ENCODE data around the gene TFAP2A. TPM values are rescaled to one million over a fixed set of nuclear protein-coding genes. Genes with fewer than 3 reads are reported as not detected.
A peak's percentile ranks its signal among the peaks of the same experiment; 100 is the strongest.

TFAP2A gene
- total RNA-seq, 1 experiment from 2014 or later: not detected

DNA sequence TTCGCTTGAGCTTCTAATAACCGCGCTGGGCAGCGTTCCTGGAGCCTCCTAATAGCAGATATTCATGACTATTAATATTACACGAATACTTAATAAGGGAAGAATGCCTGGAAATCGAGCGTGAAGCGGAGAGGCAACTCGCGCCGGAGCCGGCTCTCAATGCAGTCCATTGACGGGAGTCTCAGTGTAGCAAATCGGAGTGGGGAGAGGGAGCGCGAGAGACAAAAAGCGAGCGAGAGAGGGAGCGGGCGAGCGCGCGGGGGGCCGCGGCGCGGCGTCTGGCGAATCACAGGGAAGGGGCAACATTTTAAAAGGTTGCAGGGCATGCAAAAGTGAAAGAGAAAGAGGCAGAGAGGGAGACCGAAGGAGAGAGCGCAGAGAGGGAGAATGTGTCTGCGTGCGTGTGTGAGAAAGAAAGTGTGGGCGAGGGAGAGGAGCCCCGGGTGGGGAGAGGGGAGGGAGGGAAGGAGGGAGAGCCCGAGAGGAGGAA is 2.9 kb downstream of the TFAP2A start:
- Histone ChIP-seq H3K4me3 (ENCODE audit: insufficient read depth, low read depth, low read length) (peak overlapping the region; percentile 27; the same call in 1 of the 2 replicates), H3K36me3 (replicated peaks; ENCODE audit: control insufficient read depth, insufficient read depth, low read length) (no peaks in the 10 kb centered on the region), H3K27me3 (ENCODE audit: control insufficient read depth, insufficient read depth, low read length) (peaks cover 98% of the 10 kb centered on the region)
- DNase-seq: no peak

DNA sequence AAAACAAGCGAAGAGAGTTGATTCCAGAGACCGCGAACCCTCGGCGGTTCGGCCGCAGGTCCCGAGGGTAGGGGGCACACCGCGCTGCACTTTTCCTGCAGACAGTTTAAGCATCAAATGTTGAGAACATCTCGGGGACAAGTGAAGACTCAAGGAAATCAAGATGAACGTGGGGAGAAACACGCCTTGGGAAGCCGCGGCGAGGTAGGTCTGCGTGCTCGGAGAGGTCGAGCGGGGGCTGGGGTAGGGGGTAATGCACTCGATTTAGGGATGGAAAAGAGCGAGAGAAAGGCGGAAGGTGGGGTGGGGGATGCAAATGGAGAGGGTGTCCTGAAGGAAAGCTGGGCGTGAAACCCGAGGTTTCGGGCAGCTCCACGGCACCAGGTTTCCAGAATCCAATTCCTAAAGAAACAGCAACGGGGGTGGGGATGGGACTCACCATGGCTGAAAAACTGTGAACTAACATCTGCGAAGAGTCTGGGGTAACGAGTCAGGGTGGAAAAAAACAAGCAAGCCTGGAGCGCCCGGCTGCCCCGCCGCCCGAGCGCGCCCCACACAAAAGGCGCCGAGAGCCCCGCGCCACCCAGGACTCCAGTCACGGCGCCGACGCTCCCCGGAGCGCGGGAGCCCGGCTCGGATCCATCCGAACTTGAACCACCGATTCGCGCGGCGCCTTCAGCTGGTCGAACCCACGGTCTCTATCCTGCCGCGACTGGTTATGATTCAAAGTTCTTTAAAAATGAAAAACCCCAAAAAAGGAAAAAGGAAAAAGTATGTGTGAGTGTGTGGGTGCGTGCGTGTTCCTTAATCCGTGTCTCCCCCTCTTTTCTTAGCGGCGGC is 3.5 kb downstream of the TFAP2A start:
- peak; percentile 80 for DNase-seq
- H3K4me3 ChIP-seq (ENCODE audit: insufficient read depth, low read depth, low read length): peak overlapping the region; percentile 27; the same call in 1 of the 2 replicates
- no peaks in the 10 kb centered on the region for H3K36me3 ChIP-seq (replicated peaks; ENCODE audit: control insufficient read depth, insufficient read depth, low read length)
- peaks cover 98% of the 10 kb centered on the region for H3K27me3 ChIP-seq (ENCODE audit: control insufficient read depth, insufficient read depth, low read length)

DNA sequence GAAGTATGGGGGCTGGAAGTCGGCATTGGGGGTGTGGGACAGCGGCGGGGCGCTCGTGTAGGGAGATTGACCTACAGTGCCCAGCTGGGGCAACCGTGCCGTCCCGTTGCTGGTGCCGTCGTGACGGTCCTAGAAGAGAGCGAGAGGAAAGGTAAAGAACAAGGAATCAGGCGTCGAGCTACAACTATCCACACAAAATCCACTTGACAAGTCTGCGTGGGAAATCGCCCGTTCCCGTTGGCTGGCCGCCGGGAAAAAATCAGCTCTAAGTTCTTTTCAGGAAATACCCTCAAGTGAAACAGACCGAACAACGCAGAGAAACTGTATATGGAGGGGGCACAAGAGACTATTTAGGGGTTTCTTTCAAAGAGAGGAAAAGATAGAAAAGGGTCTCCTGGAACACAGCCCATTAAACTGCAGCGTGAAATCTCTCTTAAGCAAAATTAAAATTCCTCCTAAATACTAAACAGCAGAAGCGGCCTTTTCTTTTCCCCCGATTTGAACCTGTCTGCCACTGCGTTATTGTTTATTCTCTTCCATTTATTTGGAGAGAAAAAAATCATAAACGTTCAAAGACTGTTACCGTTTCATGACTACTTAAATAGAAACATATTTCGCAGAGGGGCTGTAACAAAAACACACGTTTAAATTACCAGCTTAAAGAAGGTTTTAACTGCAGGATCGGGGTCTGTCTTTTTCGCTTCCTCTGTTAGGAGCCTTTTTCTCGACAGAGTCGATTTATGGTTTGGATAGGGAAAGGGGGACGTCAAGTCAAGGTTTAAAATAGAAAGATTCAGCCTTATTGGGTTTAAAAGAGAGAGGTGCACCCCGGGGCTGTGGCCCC is 4.4 kb downstream of the TFAP2A start:
- Histone ChIP-seq H3K36me3 (replicated peaks; ENCODE audit: control insufficient read depth, insufficient read depth, low read length) (no peaks in the 10 kb centered on the region), H3K27me3 (ENCODE audit: control insufficient read depth, insufficient read depth, low read length) (peaks cover 98% of the 10 kb centered on the region), H3K4me3 (ENCODE audit: insufficient read depth, low read depth, low read length) (no peak overlapping the region)
- no peak for DNase-seq

DNA sequence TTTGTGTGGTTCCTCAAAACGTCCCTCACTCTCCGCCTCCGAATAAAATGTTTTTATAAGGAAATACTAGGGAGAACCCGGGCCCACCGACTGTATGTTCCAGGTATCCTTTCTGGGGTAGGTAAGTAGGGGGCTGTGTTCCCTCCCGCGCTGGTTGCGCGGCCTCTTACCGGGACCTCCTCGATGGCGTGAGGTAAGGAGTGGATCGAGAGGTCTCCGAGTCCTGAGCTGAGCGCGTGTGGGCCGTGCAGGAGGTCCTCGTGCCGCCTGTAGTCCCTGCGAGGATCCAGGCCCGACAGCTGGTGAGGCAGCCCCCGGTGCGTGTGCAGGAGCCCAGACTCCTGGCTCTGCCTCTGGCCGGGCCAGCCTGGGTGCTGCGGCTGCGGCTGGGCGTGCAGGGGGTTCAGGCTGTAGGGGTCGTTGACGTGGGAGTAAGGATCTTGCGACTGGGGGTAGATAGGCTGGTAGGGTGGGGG is 5.1 kb downstream of the TFAP2A start:
- no peak overlapping the region; the same call in 1 of the 2 replicates for H3K4me3 ChIP-seq (ENCODE audit: insufficient read depth, low read depth, low read length)
- no peaks in the 10 kb centered on the region for H3K36me3 ChIP-seq (replicated peaks; ENCODE audit: control insufficient read depth, insufficient read depth, low read length)
- peak; percentile 68 for DNase-seq
- H3K27me3 ChIP-seq (ENCODE audit: control insufficient read depth, insufficient read depth, low read length): peaks cover 96% of the 10 kb centered on the region

DNA sequence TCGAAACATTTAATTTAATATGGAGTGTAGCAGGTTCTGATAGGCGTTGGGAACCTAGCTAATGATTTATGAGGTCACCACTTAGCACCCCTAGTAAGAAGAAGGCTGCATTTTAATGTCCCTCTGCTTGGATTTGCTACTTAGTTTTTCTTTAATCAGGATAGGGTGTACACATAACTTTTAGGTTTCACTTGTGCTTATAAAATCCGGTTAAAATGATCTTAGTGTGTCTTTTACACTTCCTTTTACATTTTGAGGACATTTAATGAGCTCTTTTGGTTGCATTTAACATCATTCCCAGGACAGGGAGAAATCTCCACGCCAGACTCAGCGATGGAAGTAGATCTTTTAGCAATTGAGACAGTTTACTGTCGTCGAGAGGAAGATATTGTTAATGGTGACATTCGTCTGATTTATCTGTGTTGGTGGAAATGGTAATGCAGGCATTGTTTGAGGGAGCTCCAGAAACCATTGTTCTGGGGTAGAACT is 5.6 kb downstream of the TFAP2A start:
- no peaks in the 10 kb centered on the region for H3K36me3 ChIP-seq (replicated peaks; ENCODE audit: control insufficient read depth, insufficient read depth, low read length)
- peaks cover 91% of the 10 kb centered on the region for H3K27me3 ChIP-seq (ENCODE audit: control insufficient read depth, insufficient read depth, low read length)
- no peak overlapping the region for H3K4me3 ChIP-seq (ENCODE audit: insufficient read depth, low read depth, low read length)
- no peak for DNase-seq

DNA sequence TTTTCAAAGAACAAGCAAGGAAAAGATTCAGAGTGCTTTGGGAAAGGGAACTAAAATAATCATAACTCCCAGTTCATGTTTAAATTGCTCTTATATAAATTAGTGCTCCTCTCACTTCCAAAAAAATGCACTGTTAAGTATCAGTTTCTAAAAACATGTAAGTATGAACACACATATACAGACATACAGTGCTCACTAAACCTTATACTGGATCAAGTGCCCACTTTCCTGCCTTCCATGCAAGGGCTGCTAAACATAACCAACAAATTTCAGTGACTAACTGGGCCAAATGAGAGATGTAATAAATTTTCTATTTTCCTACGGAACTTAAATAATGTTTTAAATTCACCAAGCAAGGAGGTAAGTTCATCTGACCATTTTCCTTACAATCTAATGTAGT is 6.4 kb downstream of the TFAP2A start:
- Histone ChIP-seq H3K36me3 (replicated peaks; ENCODE audit: control insufficient read depth, insufficient read depth, low read length) (no peaks in the 10 kb centered on the region), H3K4me3 (ENCODE audit: insufficient read depth, low read depth, low read length) (no peak overlapping the region), H3K27me3 (ENCODE audit: control insufficient read depth, insufficient read depth, low read length) (peaks cover 83% of the 10 kb centered on the region)
- no peak for DNase-seq

DNA sequence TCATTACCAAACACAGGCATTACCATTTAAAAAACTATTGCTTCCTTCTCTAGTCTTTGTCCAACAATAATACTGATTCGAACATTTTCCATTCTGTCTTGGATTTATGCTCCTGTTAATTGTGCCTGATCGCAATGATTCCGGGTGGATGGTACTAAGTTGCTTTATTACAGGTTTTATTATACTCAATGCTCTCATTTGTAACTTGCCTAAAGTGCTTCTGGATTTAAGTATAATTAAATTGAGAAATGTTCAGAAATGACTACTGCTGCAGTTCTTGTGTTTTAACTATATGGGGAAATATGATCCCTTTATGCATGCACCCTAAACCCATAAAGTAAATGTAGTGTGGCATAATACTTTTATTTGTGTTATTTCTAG is 7.2 kb downstream of the TFAP2A start:
- Histone ChIP-seq H3K36me3 (replicated peaks; ENCODE audit: control insufficient read depth, insufficient read depth, low read length) (no peaks in the 10 kb centered on the region), H3K4me3 (ENCODE audit: insufficient read depth, low read depth, low read length) (no peak overlapping the region), H3K27me3 (ENCODE audit: control insufficient read depth, insufficient read depth, low read length) (peaks cover 83% of the 10 kb centered on the region)
- no peak for DNase-seq

DNA sequence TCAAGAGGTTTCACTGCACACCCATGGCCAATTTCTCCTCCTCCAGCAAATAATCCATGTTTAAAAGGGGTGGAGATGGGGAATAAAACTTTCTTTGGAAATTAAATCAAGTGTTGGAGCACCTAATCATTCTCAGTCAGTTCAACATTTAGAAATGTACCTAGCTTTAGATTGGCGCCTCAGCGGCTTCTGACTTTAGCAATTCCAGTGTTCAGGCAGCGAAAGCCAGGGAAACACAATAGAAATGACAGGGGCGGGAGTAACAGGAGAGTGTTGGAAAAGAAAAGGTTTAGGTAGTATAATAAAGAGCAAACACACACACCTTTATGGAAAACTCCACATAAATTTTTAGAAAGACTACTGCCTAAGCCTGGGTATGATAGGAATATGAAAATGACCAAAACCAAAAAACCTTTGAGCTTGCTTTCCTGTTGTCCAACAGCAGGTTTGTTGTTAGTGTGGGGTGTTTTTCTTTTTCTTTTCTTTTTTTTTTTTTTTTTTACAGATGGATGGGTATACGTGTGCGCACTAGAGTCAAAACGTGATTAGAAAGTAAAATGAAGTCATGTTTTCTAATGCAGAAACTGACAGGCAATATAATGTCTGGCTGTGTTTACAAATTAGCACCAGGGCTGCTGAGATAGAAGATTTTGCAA is 7.7 kb downstream of the TFAP2A start:
- Histone ChIP-seq H3K27me3 (ENCODE audit: control insufficient read depth, insufficient read depth, low read length) (peaks cover 86% of the 10 kb centered on the region), H3K4me3 (ENCODE audit: insufficient read depth, low read depth, low read length) (no peak overlapping the region), H3K36me3 (replicated peaks; ENCODE audit: control insufficient read depth, insufficient read depth, low read length) (no peaks in the 10 kb centered on the region)
- DNase-seq: no peak

DNA sequence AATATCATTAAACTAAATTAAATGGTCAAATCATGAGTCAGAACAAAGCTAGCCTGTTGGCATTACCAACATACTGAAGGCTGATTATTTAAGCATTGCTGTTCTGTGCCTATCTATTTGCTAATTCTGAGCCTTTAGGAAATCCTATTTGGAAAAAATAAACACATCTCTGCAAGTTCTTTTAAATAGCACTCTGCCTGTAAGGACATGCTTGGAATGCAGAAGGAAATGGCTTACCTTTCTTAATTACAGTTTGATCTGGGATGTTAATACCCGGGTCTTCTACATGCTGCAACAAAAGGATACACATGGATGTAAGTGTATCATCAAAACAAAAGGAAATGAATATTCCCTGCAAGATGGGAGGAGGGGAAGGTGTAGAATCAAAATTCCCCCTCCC is 8.3 kb downstream of the TFAP2A start:
- Histone ChIP-seq H3K36me3 (replicated peaks; ENCODE audit: control insufficient read depth, insufficient read depth, low read length) (no peaks in the 10 kb centered on the region), H3K4me3 (ENCODE audit: insufficient read depth, low read depth, low read length) (no peak overlapping the region), H3K27me3 (ENCODE audit: control insufficient read depth, insufficient read depth, low read length) (peaks cover 86% of the 10 kb centered on the region)
- DNase-seq: no peak

DNA sequence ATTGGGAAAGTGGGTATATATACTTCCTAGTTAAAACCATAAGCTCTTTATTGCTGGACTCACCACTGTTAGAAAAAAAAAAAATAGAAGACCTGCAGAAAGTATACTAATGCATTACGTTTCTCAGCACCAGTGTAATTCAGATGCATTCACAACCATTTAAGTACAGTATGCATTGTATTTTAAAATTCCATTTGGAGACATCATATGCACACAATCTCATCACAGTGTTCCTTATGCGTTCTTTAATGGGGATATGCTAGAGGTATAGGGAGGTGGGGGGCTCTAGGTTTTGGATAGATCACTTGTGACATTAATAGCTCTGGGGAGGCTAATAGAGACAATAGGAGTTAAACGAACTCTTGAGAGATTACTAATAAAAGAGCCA is 9.4 kb downstream of the TFAP2A start:
- DNase-seq: no peak
- Histone ChIP-seq H3K36me3 (replicated peaks; ENCODE audit: control insufficient read depth, insufficient read depth, low read length) (no peaks in the 10 kb centered on the region), H3K4me3 (ENCODE audit: insufficient read depth, low read depth, low read length) (no peak overlapping the region; the same call in 1 of the 2 replicates), H3K27me3 (ENCODE audit: control insufficient read depth, insufficient read depth, low read length) (peaks cover 86% of the 10 kb centered on the region)

DNA sequence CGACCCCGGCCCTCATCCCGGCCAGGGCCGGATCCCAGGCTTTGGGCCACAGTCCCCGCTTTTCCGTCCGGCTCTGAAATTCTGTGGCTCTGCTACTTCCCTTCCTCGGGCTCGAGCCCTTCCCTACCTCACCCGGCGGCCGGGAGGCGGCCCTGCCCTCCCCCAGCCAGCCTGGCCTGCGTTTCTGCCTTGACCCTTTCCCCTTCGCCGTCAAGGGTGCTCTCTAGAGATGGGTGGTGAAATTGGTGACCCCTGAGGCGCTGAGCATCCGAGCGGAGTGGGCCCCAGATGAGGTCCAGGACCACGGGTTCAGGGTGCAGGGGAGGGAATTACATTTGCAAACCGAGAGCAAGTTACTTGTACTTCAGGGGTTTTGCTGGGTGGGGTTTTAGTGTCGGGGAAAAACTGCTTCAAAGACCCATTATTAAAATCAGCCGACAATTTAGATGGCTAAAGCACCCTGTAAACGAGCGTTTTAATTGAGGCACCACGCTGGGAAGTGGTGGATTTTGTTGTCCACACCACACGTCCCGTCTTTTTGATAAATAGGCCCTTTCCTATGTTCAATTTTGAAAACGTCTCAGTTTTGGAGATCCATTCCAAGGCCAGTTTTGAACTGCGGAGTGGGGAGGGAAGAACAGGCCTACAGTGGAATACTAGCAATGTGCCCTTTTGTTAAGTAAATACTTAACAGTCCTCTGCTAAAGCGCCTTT is 9.9 kb downstream of the TFAP2A start:
- Histone ChIP-seq H3K27me3 (ENCODE audit: control insufficient read depth, insufficient read depth, low read length) (peaks cover 86% of the 10 kb centered on the region), H3K4me3 (ENCODE audit: insufficient read depth, low read depth, low read length) (peak overlapping the region; percentile 75), H3K36me3 (replicated peaks; ENCODE audit: control insufficient read depth, insufficient read depth, low read length) (no peaks in the 10 kb centered on the region)
- DNase-seq: peak; percentile 79

DNA sequence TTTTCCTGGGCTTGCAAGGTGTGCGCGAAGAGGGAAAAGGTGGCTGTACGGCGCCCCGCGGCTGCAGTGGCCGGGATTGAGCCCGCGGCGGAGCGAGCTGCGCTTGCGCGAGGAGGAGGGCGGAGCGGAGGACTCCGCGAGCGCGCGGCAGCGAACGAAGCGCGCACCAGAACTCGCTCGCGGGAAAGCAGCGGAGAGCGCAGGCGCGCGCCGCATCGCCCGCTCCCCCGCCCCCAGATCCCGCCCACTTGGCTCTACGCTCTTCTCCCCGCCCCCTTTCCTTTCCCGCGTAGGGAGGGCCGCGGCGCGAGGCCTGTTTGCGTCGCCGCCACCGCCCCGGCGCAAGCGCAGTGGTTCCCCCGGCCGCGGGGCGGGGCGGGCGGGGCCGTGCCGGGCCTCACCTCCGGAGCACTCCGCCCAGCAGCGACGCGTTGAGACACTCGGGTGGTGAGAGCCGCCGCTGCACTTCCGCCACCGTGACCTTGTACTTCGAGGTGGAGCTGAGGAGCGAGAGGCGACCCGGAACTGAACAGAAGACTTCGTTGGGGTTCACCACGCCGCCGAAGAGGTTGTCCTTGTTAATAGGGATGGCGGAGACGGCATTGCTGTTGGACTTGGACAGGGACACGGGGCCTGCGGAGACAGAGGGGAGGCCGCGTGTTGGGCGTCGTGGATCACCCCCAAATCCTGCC is 10.6 kb downstream of the TFAP2A start:
- H3K36me3 ChIP-seq (replicated peaks; ENCODE audit: control insufficient read depth, insufficient read depth, low read length): no peaks in the 10 kb centered on the region
- peak; percentile 99 for DNase-seq
- peaks cover 86% of the 10 kb centered on the region for H3K27me3 ChIP-seq (ENCODE audit: control insufficient read depth, insufficient read depth, low read length)
- H3K4me3 ChIP-seq (ENCODE audit: insufficient read depth, low read depth, low read length): peak overlapping the region; percentile 75

DNA sequence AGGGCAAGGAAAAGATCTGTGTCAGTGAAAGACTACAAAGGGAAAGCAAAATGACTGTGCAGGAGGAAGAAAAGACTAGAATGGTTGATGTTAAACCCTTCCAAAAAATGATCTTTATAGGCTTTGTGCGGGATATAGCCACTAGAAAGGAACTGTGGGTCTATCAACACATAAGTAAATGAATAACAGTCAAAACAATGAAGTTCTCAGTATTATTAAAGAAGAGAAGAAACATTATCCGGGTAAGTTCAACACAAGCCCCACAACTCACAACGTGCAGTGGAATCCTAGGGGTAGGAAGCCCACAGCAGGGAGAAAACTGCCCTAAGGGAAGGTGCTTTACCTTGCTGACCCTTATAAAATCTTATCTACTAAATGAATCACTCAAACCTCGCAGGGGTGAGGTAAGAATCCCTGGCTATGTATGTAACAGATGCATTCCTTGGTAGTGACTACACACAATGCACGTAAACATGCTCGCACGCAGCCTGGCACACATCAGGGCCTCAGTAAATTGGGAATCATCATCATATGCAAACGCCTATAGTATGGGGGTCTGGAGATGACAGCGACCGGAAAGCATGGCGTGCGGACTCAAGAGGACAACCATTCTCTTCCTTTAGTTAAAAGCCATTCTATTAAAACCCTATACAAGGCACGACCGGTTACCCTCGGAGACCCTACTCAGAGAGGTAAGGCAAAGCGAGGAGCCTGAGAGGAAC is 11.3 kb downstream of the TFAP2A start:
- no peak for DNase-seq
- H3K36me3 ChIP-seq (replicated peaks; ENCODE audit: control insufficient read depth, insufficient read depth, low read length): no peaks in the 10 kb centered on the region
- H3K27me3 ChIP-seq (ENCODE audit: control insufficient read depth, insufficient read depth, low read length): peaks cover 86% of the 10 kb centered on the region

More for the DNA sequence above, 11.3 kb downstream of the TFAP2A start:
- peak overlapping the region; percentile 20 for H3K4me3 ChIP-seq (ENCODE audit: insufficient read depth, low read depth, low read length)

Data from H7 (cell line).